HCT116 (cell line): ENCODE results near the gene TMEM62. TPM values are rescaled to one million over a fixed set of nuclear protein-coding genes. Genes with fewer than 3 reads are reported as not detected.

Experiments
- ATAC-seq: fragments of 200-7000 bp; cut with Tn5 transposase; 2 replicates; pipeline ENCODE4 v1.9.1; 2020; ENCODE audit warnings: mild to moderate bottlenecking, moderate library complexity
- BruUV-seq: library from RNA; stranded (reverse); fragments of 400-500 nt; replicated peaks from 2 replicates; lab custom pipeline; 2021; lab: Mats Ljungman, UMichigan
- CTCF ChIA-PET: fragments of 300-600 bp; sonication (Branson Sonifier 250); formaldehyde crosslinking; loops from one replicate; lab custom pipeline; 2021; ENCODE audit warnings: antibody characterized with exemption; lab: Charles Lee
- POLR2A ChIA-PET: fragments of 300-600, 350-600 bp; sonication (Branson Sonifier 250); formaldehyde crosslinking; loops from one replicate; lab custom pipeline; 2021; ENCODE audit warnings: antibody characterized with exemption; lab: Charles Lee
- RAD21 ChIA-PET, 2 experiments: fragments of 300-600 bp; sonication (Branson Sonifier 250); formaldehyde crosslinking; loops; one replicate each; lab custom pipeline; 2023; ENCODE audit warnings: low total read pairs in 2 of 2; ENCODE audit not compliant: uncharacterized antibody in 2 of 2, unreplicated experiment in 2 of 2, low non-redundant PET in 1 of 2; lab: Charles Lee
- DNase-seq: peaks from one replicate; pipeline ENCODE4 v3.0.0-alpha.2; 2010; ENCODE audit warnings: low read depth, low spot score
- H2AFZ ChIP-seq: fragments of 200-600 bp; shearing (Covaris generic), sonication (generic); 2 replicates; pipeline ENCODE4 v1.6.1; 2017; ENCODE audit warnings: low read depth, mixed run types, mixed read lengths, antibody characterized with exemption, low read length; ENCODE audit not compliant: poor library complexity, severe bottlenecking
- H3K27ac ChIP-seq: 2 replicates; pipeline ENCODE4 v1.5.1; 2012; ENCODE audit warnings: low read depth, low read length
- H3K27me3 ChIP-seq: fragments of 200-600 bp; sonication (generic); 2 replicates; pipeline ENCODE4 v1.6.1; 2016; ENCODE audit warnings: mixed run types, low read length, mixed read lengths; ENCODE audit not compliant: insufficient read depth
- H3K36me3 ChIP-seq, 2 experiments: fragments of 200-500 bp in 1 of 2; fragments of 200-600 bp in 1 of 2; sonication (Bioruptor generic) in 1 of 2; sonication (generic) in 1 of 2; 2 replicates each; pipeline versions ENCODE4 v1.5.1 to v1.6.1; 2014 to 2016; ENCODE audit warnings: low read length in 2 of 2, inconsistent platforms in 1 of 2, mixed read lengths in 1 of 2, mixed run types in 1 of 2; ENCODE audit not compliant: insufficient read depth in 2 of 2, control insufficient read depth in 1 of 2
- H3K4me1 ChIP-seq, 2 experiments: fragments of 200-600 bp in 1 of 2; sonication (generic) in 1 of 2; 2 replicates each; pipeline versions ENCODE4 v1.5.1 to v1.6.1; 2012 to 2017; ENCODE audit warnings: low read length in 2 of 2, inconsistent platforms in 1 of 2, mild to moderate bottlenecking in 1 of 2, mixed read lengths in 1 of 2, mixed run types in 1 of 2, moderate library complexity in 1 of 2; ENCODE audit not compliant: insufficient read depth in 2 of 2, control insufficient read depth in 1 of 2
- H3K4me2 ChIP-seq: fragments of 200-600 bp; sonication (generic); 2 replicates; pipeline ENCODE4 v1.6.1; 2017; ENCODE audit warnings: mixed run types, low read length, mixed read lengths
- H3K4me3 ChIP-seq, 2 experiments: fragments of 200-600 bp in 1 of 2; sonication (generic) in 1 of 2; replicated peaks in 1 of 2; 2 replicates each; pipeline ENCODE4 v1.5.1; 2011 to 2016; ENCODE audit warnings: low read length in 2 of 2, control low read depth in 1 of 2, low read depth in 1 of 2, mild to moderate bottlenecking in 1 of 2, mixed read lengths in 1 of 2, mixed run types in 1 of 2
- H3K79me2 ChIP-seq: fragments of 200-600 bp; sonication (generic); 2 replicates; pipeline ENCODE4 v1.6.1; 2017; ENCODE audit warnings: mild to moderate bottlenecking, mixed run types, low read length, moderate library complexity, mixed read lengths; ENCODE audit not compliant: insufficient read depth
- H3K9ac ChIP-seq: fragments of 200-600 bp; sonication (generic); 2 replicates; pipeline ENCODE4 v1.6.1; 2016; ENCODE audit warnings: low read length, mixed read lengths
- H3K9me2 ChIP-seq: fragments of 200-600 bp; sonication (generic), shearing (Covaris generic); 2 replicates; pipeline ENCODE4 v1.6.1; 2017; ENCODE audit warnings: mixed run types, mild to moderate bottlenecking, moderate library complexity; ENCODE audit not compliant: insufficient read depth
- H3K9me3 ChIP-seq, 2 experiments: fragments of 200-500 bp in 1 of 2; fragments of 200-600 bp in 1 of 2; sonication (Bioruptor generic) in 1 of 2; sonication (generic) in 1 of 2; 2 replicates each; pipeline ENCODE4 v1.6.1; 2014 to 2017; ENCODE audit warnings: low read length in 2 of 2, mixed read lengths in 2 of 2, inconsistent platforms in 1 of 2, low read depth in 1 of 2, mild to moderate bottlenecking in 1 of 2, mixed run types in 1 of 2, moderate library complexity in 1 of 2; ENCODE audit not compliant: control insufficient read depth in 1 of 2, insufficient read depth in 1 of 2
- H4K20me1 ChIP-seq: fragments of 200-600 bp; sonication (generic), shearing (Covaris generic); 2 replicates; pipeline ENCODE4 v1.6.1; 2017; ENCODE audit warnings: mixed run types, mild to moderate bottlenecking, moderate library complexity; ENCODE audit not compliant: insufficient read depth
- CBX3 ChIP-seq: IDR thresholded peaks from 2 replicates; pipeline ENCODE4 v1.6.1; 2012; ENCODE audit warnings: low read depth
- CEBPB ChIP-seq: IDR thresholded peaks from 2 replicates; pipeline ENCODE4 v1.6.1; 2012; ENCODE audit warnings: low read depth
- CTCF ChIP-seq, 3 experiments: fragments of 200-600 bp in 1 of 3; sonication (generic) in 1 of 3; IDR thresholded peaks in 2 of 3; conservative IDR thresholded peaks in 1 of 3; 2 replicates each; pipeline ENCODE4 v1.5.1; 2012 to 2017; ENCODE audit warnings: low read depth in 2 of 3, low read length in 2 of 3, antibody characterized with exemption in 1 of 3, borderline replicate concordance in 1 of 3, control low read depth in 1 of 3, mild to moderate bottlenecking in 1 of 3, mixed read lengths in 1 of 3, mixed run types in 1 of 3, moderate library complexity in 1 of 3; ENCODE audit not compliant: insufficient read depth in 1 of 3
- EGR1 ChIP-seq: IDR thresholded peaks from 2 replicates; pipeline ENCODE4 v1.6.1; 2012; ENCODE audit warnings: low read depth
- ELF1 ChIP-seq: IDR thresholded peaks from 2 replicates; pipeline ENCODE4 v1.6.1; 2012; ENCODE audit warnings: low read depth, borderline replicate concordance
- EZH2phosphoT487 ChIP-seq: fragments of 200-600 bp; IDR thresholded peaks from 2 replicates; pipeline ENCODE4 v1.6.1; 2018; ENCODE audit warnings: antibody characterized with exemption, borderline replicate concordance
- JUND ChIP-seq: IDR thresholded peaks from 2 replicates; pipeline ENCODE4 v1.6.1; 2012
- MAX ChIP-seq: IDR thresholded peaks from 2 replicates; pipeline ENCODE4 v1.6.1; 2012
- POLR2AphosphoS5 ChIP-seq: IDR thresholded peaks from 2 replicates; pipeline ENCODE4 v1.6.1; 2011; ENCODE audit warnings: mild to moderate bottlenecking, low read depth, low read length, moderate library complexity
- RAD21 ChIP-seq: IDR thresholded peaks from 2 replicates; pipeline ENCODE4 v1.6.1; 2012; ENCODE audit warnings: low read depth, mild to moderate bottlenecking
- SRF ChIP-seq: IDR thresholded peaks from 2 replicates; pipeline ENCODE4 v1.6.1; 2012; ENCODE audit warnings: low read depth
- TCF7L2 ChIP-seq: IDR thresholded peaks from 2 replicates; pipeline ENCODE4 v1.7.0; 2011; ENCODE audit warnings: borderline replicate concordance, inconsistent platforms; ENCODE audit not compliant: insufficient read depth, insufficient read length; ENCODE audit errors: extremely low read depth
- ZNF274 ChIP-seq: fragments of 200-500 bp; sonication (Bioruptor generic); IDR thresholded peaks from 2 replicates; pipeline ENCODE4 v1.6.1; 2014; ENCODE audit warnings: mild to moderate bottlenecking, low read depth, low read length, inconsistent platforms
- intact Hi-C: fragments of 100-400 bp; cut with micrococcal nuclease; formaldehyde crosslinking; loops from 2 replicates; pipeline ENCODE4 v1.10.0; 2022
- total RNA-seq: library from RNA; stranded (reverse); gene quantifications from one replicate; pipeline ENCODE4 v1.2.1, GENCODE V29; 2021; ENCODE audit not compliant: unreplicated experiment
- TF ChIP-seq, protein P1 (sequence below): IDR thresholded peaks from 2 replicates; pipeline ENCODE4 v1.6.1; 2012

TMEM62 gene
- total RNA-seq, 1 experiment from 2014 or later: 8.8 TPM

- Histone ChIP-seq H3K79me2 (no peaks in the 10 kb centered on the region), H3K4me3 (no peak overlapping the region), H3K36me3 (peaks cover 3 to 14% of the 10 kb centered on the region in 2 experiments), H2AFZ (no peak overlapping the region), H4K20me1 (no peaks in the 10 kb centered on the region), H3K4me2 (no peak overlapping the region), H3K9me2 (no peaks in the 10 kb centered on the region), H3K27me3 (no peaks in the 10 kb centered on the region), H3K27ac (no peak overlapping the region), H3K9ac (no peak overlapping the region), H3K4me1 (peaks cover 0 to 5% of the 10 kb centered on the region in 2 experiments; a peak in 1 of 4 replicates), H3K9me3 (no peaks in the 10 kb centered on the region)
- intact Hi-C loops: no loop called here
- DNase-seq: no peak
- ChIA-PET POLR2A (no interaction called here), CTCF (no interaction called here), RAD21 (no interaction called here)
- BruUV-seq: no TSS peak
- TF ChIP-seq RAD21: no peak
- TF ChIP-seq EGR1: no peak
- no peak for TF ChIP-seq EZH2phosphoT487
- TF ChIP-seq SRF: no peak
- no peak for TF ChIP-seq TCF7L2
- TF ChIP-seq, protein P1, sequence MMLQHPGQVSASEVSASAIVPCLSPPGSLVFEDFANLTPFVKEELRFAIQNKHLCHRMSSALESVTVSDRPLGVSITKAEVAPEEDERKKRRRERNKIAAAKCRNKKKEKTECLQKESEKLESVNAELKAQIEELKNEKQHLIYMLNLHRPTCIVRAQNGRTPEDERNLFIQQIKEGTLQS: no peak
- TF ChIP-seq MAX: no peak
- no peak for TF ChIP-seq JUND
- TF ChIP-seq POLR2AphosphoS5: no peak
- TF ChIP-seq ZNF274: no peak
- no peak for TF ChIP-seq CBX3
- no peak for TF ChIP-seq CTCF (IDR thresholded peaks at IDR 0.05 in 2 of 3, conservative IDR thresholded peaks at IDR 0.05 in 1 of 3; ENCODE audit: borderline replicate concordance in 1 of 3, insufficient read depth in 1 of 3, low read depth in 2 of 3, low read length in 2 of 3)
- no peak for TF ChIP-seq ELF1
- no peak for TF ChIP-seq CEBPB
- ATAC-seq: no peak
These were observed 19.9 kb downstream of the TMEM62 start for GRCh38 chr15:43153269-43153668.
